Measurements from ENCODE around the gene APMAP.

The APMAP gene

DNA sequence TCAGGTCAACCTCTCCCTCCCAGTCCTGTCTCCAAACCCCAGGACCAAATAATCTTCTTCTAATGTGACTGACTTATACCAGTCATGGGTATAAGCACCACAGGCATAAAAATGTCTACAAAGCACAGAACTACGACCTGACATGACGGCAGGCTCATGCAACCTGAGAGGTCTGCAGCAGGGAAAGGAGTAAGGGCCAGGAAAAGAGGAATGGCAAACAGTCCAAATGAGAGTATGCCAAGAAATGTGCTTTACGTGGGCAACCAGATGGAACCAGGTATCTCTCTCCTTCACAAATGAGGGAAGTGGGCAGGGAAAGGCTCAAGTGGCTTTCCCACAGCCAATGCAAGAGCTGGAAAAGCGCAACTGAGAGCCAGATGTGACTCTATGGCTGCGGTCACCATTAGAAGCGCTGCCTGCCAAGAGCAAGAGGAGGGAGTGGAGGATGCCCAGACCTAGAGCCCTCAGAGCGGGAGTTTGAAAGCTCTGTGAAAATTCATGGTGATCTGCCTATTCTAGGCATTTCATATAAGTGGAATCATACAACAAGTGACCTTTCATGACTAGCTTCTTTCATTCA, 6.0 kb downstream of the APMAP start:
- DNase-seq: no peak

DNA sequence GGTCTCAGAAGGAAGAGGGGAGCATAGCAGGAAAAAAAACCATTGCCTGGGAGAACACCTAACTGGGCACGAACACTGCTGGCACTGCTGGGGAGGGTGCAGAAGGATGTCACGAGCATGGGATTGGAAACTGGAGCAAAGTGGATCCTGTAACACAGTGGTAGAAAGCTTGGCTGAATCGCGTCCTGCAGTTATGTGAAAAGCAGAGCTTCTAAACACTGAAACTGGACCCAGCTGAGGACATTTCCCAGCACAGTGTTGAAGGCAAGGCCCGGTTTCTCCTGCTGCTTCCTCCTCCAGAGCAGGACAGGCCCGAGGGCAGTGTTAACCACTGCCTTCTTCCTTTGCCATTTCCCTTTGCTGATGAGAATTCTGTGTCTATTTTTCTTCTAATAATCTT, 6.7 kb downstream of the APMAP start:
- peak in 1 of 2 donors; percentile 20 for DNase-seq

DNA sequence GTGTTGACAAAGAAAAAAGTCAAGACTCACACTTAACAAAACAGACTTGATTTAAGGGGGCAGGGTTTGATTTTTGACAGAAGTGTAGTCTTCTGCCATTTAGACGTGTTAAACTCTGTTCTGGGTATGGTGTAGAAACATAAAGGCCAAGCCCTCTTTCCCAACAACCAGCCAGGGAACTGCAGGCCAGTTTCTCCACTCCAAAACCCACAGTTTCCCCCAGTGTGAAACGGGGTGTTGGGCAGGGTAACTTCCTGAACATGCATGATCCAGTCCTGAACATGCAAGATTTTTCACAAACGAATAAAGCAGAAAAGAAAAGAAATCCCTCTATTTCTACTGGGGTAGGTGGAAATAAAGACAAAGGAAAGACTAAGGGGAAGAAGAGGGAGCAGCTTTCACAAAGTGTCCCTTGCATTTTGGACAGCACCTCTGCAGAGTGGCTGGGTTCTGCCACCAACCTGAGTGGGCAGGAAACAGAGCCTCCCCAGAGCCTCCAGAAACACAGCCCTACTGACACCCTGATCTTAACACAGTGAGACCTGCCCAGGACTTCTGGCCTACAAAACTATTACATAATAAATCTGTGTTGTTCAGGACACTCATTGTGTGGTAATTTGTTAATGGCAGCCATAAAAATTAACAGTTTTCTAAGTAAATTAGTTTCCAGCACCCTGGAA, 7.5 kb downstream of the APMAP start:
- peak; percentile 89 to 90 for DNase-seq

DNA sequence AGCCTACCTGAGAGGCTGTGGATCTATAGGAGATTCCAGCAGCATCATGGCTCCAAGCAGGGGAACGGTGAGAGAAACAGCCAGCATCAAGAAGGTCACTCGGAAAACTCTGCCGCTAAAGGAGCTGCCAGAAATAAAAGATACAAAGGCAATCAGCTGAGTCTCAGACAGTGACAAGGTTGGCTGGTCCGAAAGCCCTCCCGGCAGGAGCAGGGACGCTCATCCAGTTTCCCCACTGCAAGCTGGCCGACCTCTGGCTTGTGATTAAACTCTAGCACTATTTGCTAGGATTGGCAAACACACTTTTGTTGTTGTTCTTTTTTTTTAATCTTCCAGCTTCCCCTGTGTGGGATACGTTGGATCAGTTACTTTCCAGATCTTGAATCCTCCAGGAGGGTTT, 8.7 kb downstream of the APMAP start:
- DNase-seq: no peak

DNA sequence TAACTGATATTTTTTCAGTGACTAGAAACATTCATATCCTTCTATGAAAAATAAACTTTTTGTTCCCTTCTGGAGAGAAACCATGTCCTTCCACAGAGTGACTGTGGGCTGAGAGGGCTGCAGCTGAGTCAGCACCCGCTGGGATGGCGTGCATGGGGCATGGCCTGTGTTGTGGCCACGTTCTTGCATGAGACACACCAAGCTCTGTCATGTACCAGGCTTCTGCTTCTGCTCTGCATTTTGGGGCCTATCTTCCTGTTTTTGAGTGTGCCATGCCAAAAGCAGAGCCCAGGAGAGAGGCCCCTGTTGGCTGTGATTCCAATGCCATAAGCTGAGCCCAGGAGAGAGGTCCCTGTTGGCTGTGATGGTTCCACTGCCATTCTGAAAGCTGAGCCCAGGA, 10.8 kb downstream of the APMAP start:
- DNase-seq: peak; percentile 87 to 92

DNA sequence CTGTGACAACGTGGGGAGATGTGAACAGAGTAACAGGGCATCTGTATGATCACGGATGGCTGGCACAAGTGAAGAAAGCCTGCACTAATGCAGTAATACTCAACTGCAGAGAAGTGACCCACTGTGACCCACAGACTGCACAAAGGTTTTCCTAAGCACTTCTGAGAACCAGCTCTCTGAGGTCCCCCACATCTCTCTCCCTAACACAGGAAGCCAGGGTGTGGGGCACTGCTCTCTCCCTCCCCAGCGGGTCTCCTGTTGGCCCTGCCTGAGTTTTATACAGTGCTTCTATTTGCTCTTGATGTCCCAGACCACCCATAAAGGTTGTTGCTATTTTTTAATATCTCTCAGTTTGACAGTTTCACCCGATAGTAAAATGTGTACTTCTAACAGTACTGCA, 11.3 kb downstream of the APMAP start:
- no peak for DNase-seq

DNA sequence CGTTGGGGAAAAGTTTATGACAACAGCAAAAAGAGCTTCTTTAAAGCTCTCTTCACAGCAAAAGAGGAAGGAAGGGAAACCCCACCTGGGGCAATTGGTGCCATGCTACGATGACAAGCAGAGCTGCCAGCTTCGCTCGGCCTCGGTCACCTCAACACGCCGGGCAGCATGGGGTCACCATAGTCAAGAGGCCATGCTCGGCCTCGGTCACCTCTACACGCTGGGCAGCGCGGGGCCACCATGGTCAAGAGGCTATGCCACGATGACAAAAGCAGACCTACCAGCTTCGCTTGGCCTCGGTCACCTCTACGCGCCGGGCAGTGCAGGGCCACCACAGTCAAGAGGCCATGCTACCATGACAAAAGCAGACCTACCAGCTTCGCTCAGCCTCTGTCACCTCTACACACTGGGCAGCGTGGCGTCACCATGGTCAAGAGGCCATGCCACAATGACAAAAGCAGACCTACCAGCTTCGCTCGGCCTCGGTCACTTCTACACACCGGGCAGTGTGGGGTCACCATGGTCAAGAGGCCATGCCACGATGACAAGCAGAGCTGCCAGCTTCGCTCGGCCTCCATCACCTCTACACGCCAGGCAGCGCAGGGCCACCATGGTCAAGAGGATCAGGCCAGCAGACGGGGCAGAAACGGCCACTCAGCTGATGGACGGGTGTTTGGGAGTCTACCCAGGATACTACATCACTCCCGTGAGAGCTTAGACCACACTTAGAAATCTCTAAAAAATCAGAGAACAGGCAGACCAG, 12.1 kb downstream of the APMAP start:
- peak in 1 of 2 donors; percentile 29 for DNase-seq

DNA sequence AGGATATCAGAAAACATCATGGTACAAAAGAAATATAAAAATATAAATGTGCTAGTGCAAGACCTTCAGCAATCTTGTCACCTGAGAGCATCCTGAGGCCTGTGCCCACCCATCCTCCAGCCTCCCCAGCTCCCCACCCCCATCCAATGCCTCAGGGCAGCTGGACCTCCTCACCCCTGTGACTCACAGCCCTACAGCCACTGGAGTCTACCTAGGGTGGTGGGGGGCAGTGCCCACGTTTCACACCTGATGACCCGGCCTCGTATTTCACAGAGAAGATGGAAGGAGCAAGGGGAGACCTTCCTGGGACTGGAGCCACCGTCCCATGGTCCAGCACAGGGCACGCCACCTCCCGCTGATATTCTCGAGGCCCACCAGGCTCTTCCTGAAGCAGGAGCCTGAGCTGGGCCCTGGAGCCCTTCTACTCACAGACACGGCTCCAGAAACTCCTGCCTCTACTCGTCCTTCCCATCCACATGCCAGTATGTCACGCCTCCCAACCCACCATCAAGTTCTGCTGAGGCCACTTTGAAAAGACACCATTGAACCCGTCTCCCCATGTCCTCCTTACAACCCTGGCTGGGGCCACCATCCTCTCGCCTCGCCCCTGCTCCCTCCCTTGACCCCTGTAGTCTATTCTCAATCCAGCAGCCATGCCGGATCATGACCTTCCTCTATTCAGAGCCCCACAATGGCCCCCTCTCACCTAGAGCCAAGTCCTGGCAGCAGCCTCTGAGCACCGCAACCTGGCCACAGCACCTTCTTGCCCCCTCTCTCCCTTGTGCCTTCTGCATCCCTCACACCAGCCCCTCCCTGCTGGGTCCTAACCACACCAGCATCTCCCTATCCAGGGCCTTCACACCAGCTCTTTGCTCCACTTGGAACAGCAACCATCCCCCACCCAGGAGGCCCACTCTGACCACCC, 13.3 kb downstream of the APMAP start:
- DNase-seq: no peak

DNA sequence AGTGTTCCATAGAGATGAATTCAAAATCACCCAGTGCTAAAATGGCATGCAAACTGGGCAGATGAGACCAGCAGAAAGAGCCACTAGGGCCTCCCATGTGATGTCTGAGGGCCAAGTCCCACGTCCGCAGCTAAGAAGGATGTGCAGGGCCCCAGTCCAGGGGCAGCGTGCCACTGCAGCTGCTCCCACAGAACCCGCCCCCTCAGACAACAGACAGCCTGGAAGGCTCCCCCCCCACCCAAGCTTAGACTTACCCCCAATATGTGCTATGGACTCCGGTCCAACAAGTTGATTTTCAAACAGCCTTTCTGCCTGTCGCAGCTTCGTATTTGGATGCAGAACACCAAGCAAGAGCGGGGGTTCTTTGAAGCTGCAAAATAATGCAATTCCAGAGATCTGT, 14.0 kb downstream of the APMAP start:
- DNase-seq: no peak

DNA sequence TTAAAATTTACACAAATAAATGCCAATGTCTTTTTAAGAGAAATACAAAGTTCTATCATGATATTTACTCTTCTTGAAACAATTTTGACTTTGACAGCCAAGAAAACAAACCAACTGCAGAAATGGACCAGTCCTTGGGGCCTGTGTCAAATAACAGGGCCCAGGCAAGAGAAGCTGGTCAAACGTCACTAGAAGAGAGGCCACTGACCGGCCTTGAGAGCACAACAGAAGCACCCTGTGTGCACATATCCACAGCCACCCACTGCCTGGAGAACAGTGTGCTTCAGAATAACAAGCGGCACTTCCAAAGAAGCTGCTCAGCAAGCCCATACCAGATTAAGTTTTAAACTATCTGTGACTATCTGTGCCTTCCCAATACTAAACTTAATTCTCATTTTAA, 14.8 kb downstream of the APMAP start:
- DNase-seq: no peak

DNA sequence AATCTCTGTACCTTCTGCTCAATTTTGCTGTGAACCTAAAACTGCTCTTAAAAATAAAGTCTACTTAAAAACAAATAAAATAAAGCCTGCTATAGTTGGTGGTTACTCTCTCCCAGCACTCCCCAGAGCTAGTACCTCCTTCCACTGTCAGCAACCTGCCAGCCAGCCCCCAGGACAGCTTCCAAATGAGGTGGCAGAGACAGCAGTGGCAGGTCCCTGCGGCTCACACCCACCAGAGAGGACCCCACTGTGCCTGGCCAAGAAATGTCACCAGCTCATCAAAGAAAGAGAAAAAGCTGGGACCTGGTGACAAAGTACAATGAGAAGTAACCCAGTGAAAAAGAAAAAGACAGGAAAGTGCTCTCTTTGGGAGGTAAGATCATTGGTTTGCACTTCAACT, 15.2 kb downstream of the APMAP start:
- no peak for DNase-seq

DNA sequence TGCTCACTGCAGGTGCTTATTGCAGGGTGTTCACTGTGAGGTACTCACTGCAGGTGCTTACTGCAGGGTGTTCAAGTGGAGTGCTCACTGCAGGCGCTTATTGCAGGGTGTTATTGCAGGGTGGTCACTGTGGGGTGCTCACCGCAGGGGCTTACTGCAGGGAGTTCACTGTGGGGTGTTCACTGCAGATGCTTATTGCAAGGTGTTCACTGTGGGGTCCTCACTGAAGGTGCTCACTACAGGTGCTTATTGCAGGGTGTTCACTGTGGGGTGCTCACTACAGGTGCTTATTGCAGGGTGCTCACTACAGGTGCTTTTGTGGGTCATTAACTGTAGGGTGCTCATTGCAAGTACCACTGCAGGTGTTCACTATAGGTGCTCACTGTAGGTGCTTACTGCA, 20.2 kb downstream of the APMAP start:
- no peak for DNase-seq

DNA sequence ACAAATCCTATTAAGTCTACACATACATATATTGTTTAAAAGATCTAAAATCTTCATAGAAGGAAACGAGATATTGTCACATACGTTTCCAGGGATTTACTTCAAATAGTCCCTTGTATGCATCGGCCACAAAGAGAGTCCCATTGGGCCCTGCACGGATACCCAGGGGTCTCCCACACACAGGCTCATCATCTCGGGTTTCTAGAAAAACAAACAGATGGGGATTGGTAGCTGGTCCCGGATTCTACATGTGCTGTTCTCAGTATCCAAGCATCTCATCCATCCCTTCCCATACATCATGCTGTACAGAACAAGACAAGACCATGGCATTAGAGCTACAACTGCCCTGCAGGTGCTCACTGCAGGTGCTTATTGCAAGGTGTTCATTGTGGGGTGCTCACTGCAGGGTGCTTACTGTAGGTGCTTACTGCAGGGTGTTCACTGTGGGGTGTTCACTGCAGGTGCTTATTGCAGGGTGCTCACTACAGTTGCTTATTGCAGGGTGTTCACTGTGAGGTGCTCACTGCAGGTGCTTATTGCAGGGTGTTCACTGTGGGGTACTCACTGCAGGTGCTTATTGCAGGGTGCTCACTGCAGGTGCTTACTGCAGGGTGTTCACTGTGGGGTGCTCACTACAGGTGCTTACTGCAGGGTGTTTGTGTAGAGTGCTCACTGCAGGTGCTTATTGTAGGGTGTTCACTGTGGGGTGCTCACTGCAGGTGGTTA, 21.0 kb downstream of the APMAP start:
- no peak for DNase-seq

DNA sequence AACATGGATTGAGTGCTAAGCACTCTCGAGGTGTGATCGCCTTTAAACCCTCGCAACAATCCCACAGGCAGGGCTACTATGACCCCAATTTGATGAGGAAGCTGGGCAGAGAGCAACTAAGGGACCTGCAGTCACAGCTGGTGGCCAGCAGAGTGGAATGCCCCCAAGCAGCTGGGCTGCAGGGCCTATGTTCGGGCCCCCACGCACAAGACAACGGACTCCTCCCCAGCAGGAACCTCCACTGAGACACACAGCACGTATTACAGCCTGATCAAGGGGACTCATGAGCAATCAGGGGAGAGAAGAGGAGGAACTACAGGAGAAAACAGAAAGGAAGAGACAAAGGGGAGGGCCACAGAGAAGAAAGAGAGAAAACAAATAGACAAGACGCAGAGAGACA, 21.8 kb downstream of the APMAP start:
- DNase-seq: peak; percentile 50 to 66

DNA sequence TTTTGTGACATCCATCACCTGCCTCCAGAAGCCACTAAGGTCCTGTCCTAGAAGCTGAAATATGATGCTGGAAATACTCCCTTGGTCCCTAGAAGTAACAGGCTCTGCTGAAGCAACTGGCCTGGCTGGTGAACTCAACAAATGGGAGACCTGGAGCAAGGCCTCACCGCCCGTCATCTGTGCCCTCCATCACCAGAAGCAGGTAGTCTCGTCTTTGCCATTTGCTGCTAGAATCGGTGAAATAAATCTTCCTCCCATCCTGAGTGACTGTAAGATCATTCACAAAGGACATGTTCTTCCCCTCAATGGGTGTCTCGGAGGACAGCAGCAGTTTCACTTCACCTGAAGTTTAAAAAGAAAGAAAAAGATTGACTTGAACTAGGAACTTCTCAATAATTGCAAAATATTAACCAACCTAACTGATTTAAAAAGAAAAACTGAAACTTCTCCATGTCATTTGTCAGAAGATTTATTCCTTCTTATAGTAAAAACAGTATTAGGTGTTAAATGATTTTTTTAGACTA, 22.5 kb downstream of the APMAP start:
- DNase-seq: no peak

DNA sequence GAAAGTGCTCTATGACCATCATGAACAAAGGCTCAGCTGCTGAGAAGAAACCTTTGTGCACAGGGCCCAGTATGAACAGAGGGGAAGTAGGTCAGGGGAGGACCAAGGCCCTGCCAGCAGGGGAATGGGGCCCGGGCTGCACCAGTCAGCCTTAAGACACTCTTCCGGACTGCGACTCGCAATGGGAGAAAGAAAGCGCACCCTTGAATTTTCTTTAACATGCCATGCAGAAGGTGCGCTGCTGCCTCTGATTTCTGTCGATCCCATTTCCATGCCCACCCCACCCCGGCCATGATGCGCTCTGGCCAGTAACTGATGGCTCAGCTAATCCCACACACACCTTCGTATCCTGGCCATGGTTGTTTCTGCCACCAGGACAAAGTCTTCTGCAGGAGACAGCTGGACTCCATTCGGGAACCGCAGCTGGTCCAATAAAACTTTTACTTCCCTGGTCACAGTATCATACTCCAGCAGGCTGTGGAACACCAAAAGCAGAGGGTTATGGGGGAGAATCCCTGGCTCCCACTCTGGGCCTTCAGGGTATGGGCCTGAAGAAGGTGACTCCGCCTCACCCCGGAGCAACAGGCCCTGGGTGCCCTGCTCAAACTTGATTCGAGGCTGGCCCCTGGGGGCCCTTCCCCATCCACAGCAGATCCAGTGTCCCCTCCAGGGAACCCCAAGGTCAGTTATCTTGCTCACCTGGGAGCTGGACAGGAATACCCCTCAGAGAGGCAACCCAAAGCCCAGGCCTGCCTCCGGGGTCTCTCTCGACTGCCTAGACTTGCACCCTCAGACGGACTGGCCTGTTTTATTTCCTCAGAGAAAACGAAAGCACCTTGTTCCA, 23.1 kb downstream of the APMAP start:
- no peak for DNase-seq

DNA sequence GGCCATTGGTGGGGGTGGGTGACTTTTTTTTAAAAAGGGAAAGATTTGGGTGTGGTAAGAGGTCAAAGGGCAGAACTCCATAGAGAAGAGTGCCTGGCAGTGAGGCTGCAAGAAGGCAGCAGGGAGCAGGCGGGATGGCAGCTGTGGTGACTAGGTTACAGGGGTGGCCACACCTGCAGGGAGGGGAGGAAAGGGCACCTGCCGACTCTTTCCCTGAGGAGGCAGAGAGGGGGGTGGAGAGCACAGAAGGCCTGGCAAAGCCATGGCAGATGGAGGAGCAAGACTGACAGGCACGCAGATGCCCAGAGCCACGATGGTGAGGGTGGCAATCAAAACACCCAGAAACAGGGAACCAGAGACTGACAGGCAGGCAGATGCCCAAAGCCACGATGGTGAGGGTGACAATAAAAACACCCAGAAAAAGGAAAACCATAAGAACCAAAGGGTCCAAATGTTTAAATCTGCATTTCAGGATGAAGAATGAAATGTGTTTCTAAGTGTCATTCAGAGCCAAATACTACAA, 24.2 kb downstream of the APMAP start:
- DNase-seq: no peak

DNA sequence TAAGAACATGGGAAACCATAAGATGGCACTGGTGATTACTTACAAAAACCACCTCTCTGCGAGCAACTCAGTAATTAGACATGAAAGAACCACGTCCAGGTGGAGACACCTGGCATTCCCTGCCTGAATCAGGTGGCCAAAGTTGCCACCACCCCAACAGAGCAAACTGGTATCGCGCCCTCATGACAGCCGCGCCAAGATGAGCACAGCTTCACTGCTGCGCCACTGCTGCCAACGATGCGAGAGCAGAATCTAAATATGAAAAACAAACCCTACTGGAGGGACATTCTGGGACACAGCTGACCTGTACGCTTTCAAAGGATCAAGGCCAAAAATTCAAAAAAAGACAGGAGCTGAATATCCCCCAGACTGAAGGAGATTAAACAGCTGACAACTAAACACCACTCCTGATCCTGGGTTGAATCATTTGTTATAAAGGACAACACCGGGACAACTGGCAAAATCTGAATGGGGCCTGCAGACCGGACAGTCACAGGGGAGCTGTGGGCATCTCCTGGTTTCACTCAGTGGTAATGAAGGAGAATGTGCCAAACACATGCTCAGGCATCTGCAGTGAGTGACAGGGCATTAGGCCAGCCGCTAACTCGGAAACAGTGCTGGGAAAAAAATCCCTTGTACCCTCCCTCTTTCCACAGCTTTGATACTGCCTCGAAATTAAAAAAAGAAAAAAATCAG, 26.1 kb downstream of the APMAP start:
- no peak for DNase-seq

DNA sequence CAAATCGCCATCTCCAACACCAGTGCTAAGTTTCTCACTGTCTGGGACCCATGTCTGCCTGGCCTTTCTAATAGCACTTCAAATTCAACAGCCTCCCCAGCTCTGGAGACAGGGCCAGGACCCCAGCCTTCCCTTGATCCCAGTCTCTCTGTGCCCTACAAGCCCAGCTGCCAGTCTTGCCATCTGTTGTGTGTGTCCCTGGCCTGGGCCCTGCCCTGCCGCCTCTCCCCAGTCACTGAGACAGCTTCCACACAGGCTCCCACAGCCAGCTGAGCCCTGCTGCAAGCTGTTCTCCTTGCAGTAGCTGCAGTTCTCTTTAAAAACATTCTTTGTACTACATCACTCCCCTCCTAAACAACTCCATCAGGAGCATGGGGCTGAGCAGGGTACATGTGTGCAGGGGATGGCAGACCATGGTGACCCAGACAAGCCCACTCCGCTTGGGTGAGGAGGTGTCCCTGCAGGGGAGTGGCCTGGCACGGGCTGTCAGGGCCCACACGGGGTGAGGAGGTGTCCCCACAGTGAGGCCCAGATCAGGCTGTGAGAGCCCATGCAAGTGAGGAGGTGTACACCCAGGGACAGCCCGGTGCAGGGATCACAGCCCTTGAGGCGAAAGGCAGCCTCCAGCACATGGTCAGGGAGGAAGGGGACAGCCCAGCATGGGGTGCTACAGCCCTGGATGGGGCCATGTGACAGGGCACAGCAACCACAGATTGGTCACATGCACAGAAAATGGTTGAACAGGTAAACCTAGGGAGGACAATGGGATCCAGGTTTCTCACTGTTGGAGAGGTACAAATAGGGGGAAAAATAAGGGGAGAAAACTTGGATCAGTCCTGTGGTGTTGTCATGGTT, 27.3 kb downstream of the APMAP start:
- DNase-seq: no peak
